Neural progenitor cell (in vitro differentiated cells): ENCODE measurements around the gene NXN.

Experiments
- CTCF ChIP-seq: fragments of 200-600 bp; sonication (generic); IDR thresholded peaks from 2 replicates; pipeline ENCODE4 v1.5.1; 2017; ENCODE audit warnings: antibody characterized with exemption, mild to moderate bottlenecking
- EZH2 ChIP-seq: fragments of 200-600 bp; sonication (generic); IDR thresholded peaks from 2 replicates; pipeline ENCODE4 v1.6.1; 2017; ENCODE audit warnings: antibody characterized with exemption, mild to moderate bottlenecking, moderate library complexity
- EZH2phosphoT487 ChIP-seq: fragments of 200-600 bp; sonication (generic); IDR thresholded peaks from 2 replicates; pipeline ENCODE4 v1.6.1; 2017; ENCODE audit warnings: antibody characterized with exemption

- TF ChIP-seq EZH2phosphoT487, result no peak
- no peak for TF ChIP-seq CTCF
- no peak for TF ChIP-seq EZH2
These were observed 4.3 kb upstream of the NXN start for GRCh38 chr17:983921-984320.
